HG02623 (cell line): ENCODE results near the gene INSIG2.
A peak's percentile ranks its signal among the peaks of the same experiment; 100 is the strongest.

Source experiments
- ATAC-seq: cut with Tn5 transposase; IDR thresholded peaks from one replicate; pipeline ENCODE4 v1.9.1; 2021; ENCODE audit warnings: moderate library complexity; ENCODE audit not compliant: unreplicated experiment

Gene INSIG2

GRCh38 chr2:118088051-118089024 lies at the start of gene INSIG2:
Gene INSIG2, plus strand, starts transcription at chr2:118088471. Its CDS starts 8,086 bp downstream, at chr2:118096557.
- peak; percentile 94 for ATAC-seq

- ATAC-seq, result no peak
Observed at GRCh38 chr2:118040891-118041290, 47.4 kb upstream of the INSIG2 start.

- no peak for ATAC-seq
Observed at GRCh38 chr2:118044103-118044716, 44.1 kb upstream of the INSIG2 start.

GRCh38 chr2:118044854-118045253 lies 43.4 kb upstream of the INSIG2 start:
- ATAC-seq, result no peak

- ATAC-seq, result no peak
Observed at GRCh38 chr2:118045286-118045685, 43.0 kb upstream of the INSIG2 start.

- ATAC-seq, result no peak
Observed at GRCh38 chr2:118046634-118047210, 41.5 kb upstream of the INSIG2 start.

- no peak for ATAC-seq
Observed at GRCh38 chr2:118047380-118047826, 40.9 kb upstream of the INSIG2 start.

GRCh38 chr2:118048401-118048800 lies 39.9 kb upstream of the INSIG2 start:
- no peak for ATAC-seq

GRCh38 chr2:118049140-118049815 lies 39.0 kb upstream of the INSIG2 start:
- ATAC-seq, result no peak

- no peak for ATAC-seq
Observed at GRCh38 chr2:118049816-118050140, 38.5 kb upstream of the INSIG2 start.

GRCh38 chr2:118050386-118050785 lies 37.9 kb upstream of the INSIG2 start:
- ATAC-seq, result no peak

GRCh38 chr2:118050974-118051373 lies 37.3 kb upstream of the INSIG2 start:
- ATAC-seq, result no peak

- no peak for ATAC-seq
Observed at GRCh38 chr2:118051826-118052358, 36.4 kb upstream of the INSIG2 start.

GRCh38 chr2:118052474-118052873 lies 35.8 kb upstream of the INSIG2 start:
- no peak for ATAC-seq

GRCh38 chr2:118053681-118054080 lies 34.6 kb upstream of the INSIG2 start:
- no peak for ATAC-seq

GRCh38 chr2:118054213-118055008 lies 33.9 kb upstream of the INSIG2 start:
- ATAC-seq, result no peak

- peak; percentile 85 for ATAC-seq
Observed at GRCh38 chr2:118055512-118056164, 32.6 kb upstream of the INSIG2 start.

GRCh38 chr2:118056165-118056534 lies 32.1 kb upstream of the INSIG2 start:
- ATAC-seq, result peak; percentile 80

GRCh38 chr2:118056801-118057200 lies 31.5 kb upstream of the INSIG2 start:
- no peak for ATAC-seq

- no peak for ATAC-seq
Observed at GRCh38 chr2:118058951-118059350, 29.3 kb upstream of the INSIG2 start.
